Caco-2 (cell line): ENCODE measurements around the gene RPS4Y1. TPM values are rescaled to one million over a fixed set of nuclear protein-coding genes. Genes with fewer than 3 reads are reported as not detected.

ENCODE experiments used
- Bru-seq: library from RNA; stranded (reverse); fragments of 400-500 nt; gene quantifications from one replicate; lab custom pipeline; 2021; lab: Mats Ljungman, UMichigan
- BruChase-seq, 2 experiments: library from RNA; stranded (reverse); fragments of 400-500 nt; gene quantifications; one replicate each; lab custom pipeline; 2021; lab: Mats Ljungman, UMichigan
- BruUV-seq: library from RNA; stranded (reverse); fragments of 400-500 nt; replicated peaks from 2 replicates; lab custom pipeline; 2021; lab: Mats Ljungman, UMichigan
- CTCF ChIA-PET: fragments of 300-600 bp; sonication (Branson Sonifier 250); formaldehyde crosslinking; loops from one replicate; lab custom pipeline; 2022; ENCODE audit warnings: antibody characterized with exemption; lab: Charles Lee
- POLR2A ChIA-PET: fragments of 300-600 bp; sonication (Branson Sonifier 250); formaldehyde crosslinking; loops from one replicate; lab custom pipeline; 2022; ENCODE audit warnings: antibody characterized with exemption; lab: Charles Lee
- DNase-seq, 2 experiments: peaks; one replicate each; pipeline versions ENCODE4 v3.0.0 to v3.0.0-alpha.2; 2020 to 2022
- H3K27me3 ChIP-seq: replicated peaks from 2 replicates; pipeline ENCODE4 v1.6.0; 2011; ENCODE audit warnings: low read length; ENCODE audit not compliant: control insufficient read depth, insufficient read depth
- H3K36me3 ChIP-seq: 2 replicates; pipeline ENCODE4 v1.5.1; 2011; ENCODE audit warnings: low read length; ENCODE audit not compliant: control insufficient read depth, insufficient read depth
- H3K4me1 ChIP-seq: fragments of 250-450 bp; sonication (Bioruptor Pico); 2 replicates; pipeline ENCODE4 v1.5.1; 2020; ENCODE audit warnings: mild to moderate bottlenecking
- H3K4me3 ChIP-seq: 2 replicates; pipeline ENCODE4 v1.5.1; 2011; ENCODE audit warnings: low read depth, mild to moderate bottlenecking, control low read depth, low read length
- H3K9me3 ChIP-seq: fragments of 250-450 bp; sonication (Bioruptor Pico); 2 replicates; pipeline ENCODE4 v1.5.1; 2020; ENCODE audit warnings: mild to moderate bottlenecking, moderate library complexity
- H3K27ac Mint-ChIP-seq: one replicate; pipeline ENCODE4 v1.8.0; 2022; ENCODE audit warnings: mixed read lengths; ENCODE audit not compliant: unreplicated experiment
- H3K27me3 Mint-ChIP-seq: one replicate; pipeline ENCODE4 v1.8.0; 2022; ENCODE audit warnings: mixed read lengths; ENCODE audit not compliant: insufficient read depth, unreplicated experiment
- H3K36me3 Mint-ChIP-seq: one replicate; pipeline ENCODE4 v1.8.0; 2022; ENCODE audit warnings: mild to moderate bottlenecking, mixed read lengths; ENCODE audit not compliant: insufficient read depth, unreplicated experiment
- H3K4me1 Mint-ChIP-seq: one replicate; pipeline ENCODE4 v1.8.0; 2022; ENCODE audit warnings: low read depth, mixed read lengths; ENCODE audit not compliant: unreplicated experiment
- H3K4me3 Mint-ChIP-seq: one replicate; pipeline ENCODE4 v1.8.0; 2022; ENCODE audit warnings: mild to moderate bottlenecking, moderate library complexity, mixed read lengths; ENCODE audit not compliant: unreplicated experiment
- H3K9me3 Mint-ChIP-seq: one replicate; pipeline ENCODE4 v1.8.0; 2022; ENCODE audit warnings: mixed read lengths; ENCODE audit not compliant: unreplicated experiment
- intact Hi-C: fragments of 100-400 bp; cut with micrococcal nuclease; formaldehyde crosslinking; loops from one replicate; pipeline ENCODE4 v1.10.0; 2022; ENCODE audit not compliant: unreplicated experiment
- long read RNA-seq: library from polyadenylated mRNA; stranded (forward); transcript quantifications from one replicate; pipeline ENCODE4 v2.0.0, GENCODE V29; 2022
- total RNA-seq: library from RNA; stranded (reverse); gene quantifications from 2 replicates; pipeline ENCODE4 v1.2.3, GENCODE V29; 2022
- TF ChIP-seq, protein P1 (sequence below), 2 experiments: fragments of 200-600 bp in 1 of 2; IDR thresholded peaks; 1 replicate in 1 of 2; 2 replicates in 1 of 2; pipeline versions ENCODE4 v1.5.1 to v1.8.0; 2011 to 2022; ENCODE audit warnings: antibody characterized with exemption in 1 of 2, control low read depth in 1 of 2, inconsistent platforms in 1 of 2, low read depth in 1 of 2, low read length in 1 of 2, mild to moderate bottlenecking in 1 of 2, moderate library complexity in 1 of 2; ENCODE audit not compliant: insufficient read depth in 1 of 2, severe bottlenecking in 1 of 2, unreplicated experiment in 1 of 2

Gene RPS4Y1
- not detected in 2 replicates for total RNA-seq
- Bru-seq, nascent RNA, result not detected
- not detected for BruChase-seq, experiment 1, labeled RNA remaining after a 2-hour chase
- BruChase-seq, experiment 2, labeled RNA remaining after a 6-hour chase, result not detected
- long read RNA-seq, result 0 reads

- intact Hi-C loops, result no loop called here
- POLR2A ChIA-PET, result no interaction called here
- no peak within 1 kb of the TSS for H3K4me3 ChIP-seq
These were observed at the start of gene RPS4Y1 for GRCh38 chrY:2841471-2841893. TSS of gene RPS4Y1 (plus strand) at chrY:2841602. CDS start at chrY:2841625, 23 bp downstream.

GRCh38 chrY:2796977-2797523 is 44.4 kb upstream of the RPS4Y1 start:
- Mint-ChIP-seq H3K9me3 (no peaks in the 10 kb centered on the region), H3K27ac (no peak overlapping the region), H3K36me3 (no peaks in the 10 kb centered on the region), H3K4me1 (no peaks in the 10 kb centered on the region), H3K4me3 (no peak overlapping the region), H3K27me3 (no peaks in the 10 kb centered on the region)
- BruUV-seq, result no TSS peak
- ChIA-PET CTCF (no interaction called here), POLR2A (no interaction called here)
- Histone ChIP-seq H3K9me3 (no peaks in the 10 kb centered on the region), H3K4me1 (no peaks in the 10 kb centered on the region), H3K36me3 (no peaks in the 10 kb centered on the region), H3K27me3 (no peaks in the 10 kb centered on the region), H3K4me3 (no peak overlapping the region)
- TF ChIP-seq, protein P1, sequence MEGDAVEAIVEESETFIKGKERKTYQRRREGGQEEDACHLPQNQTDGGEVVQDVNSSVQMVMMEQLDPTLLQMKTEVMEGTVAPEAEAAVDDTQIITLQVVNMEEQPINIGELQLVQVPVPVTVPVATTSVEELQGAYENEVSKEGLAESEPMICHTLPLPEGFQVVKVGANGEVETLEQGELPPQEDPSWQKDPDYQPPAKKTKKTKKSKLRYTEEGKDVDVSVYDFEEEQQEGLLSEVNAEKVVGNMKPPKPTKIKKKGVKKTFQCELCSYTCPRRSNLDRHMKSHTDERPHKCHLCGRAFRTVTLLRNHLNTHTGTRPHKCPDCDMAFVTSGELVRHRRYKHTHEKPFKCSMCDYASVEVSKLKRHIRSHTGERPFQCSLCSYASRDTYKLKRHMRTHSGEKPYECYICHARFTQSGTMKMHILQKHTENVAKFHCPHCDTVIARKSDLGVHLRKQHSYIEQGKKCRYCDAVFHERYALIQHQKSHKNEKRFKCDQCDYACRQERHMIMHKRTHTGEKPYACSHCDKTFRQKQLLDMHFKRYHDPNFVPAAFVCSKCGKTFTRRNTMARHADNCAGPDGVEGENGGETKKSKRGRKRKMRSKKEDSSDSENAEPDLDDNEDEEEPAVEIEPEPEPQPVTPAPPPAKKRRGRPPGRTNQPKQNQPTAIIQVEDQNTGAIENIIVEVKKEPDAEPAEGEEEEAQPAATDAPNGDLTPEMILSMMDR (IDR thresholded peaks at IDR 0.05; ENCODE audit: insufficient read depth in 1 of 2, low read depth in 1 of 2, low read length in 1 of 2, severe bottlenecking in 1 of 2, unreplicated experiment in 1 of 2), result no peak
- DNase-seq, result no peak
- intact Hi-C loops, result no loop called here

More at GRCh38 chrY:2841471-2841893, at the start of gene RPS4Y1:
- H3K27me3 ChIP-seq, result no peaks in the 10 kb centered on the region
- BruUV-seq, result no TSS peak
- H3K36me3 ChIP-seq, result no peaks in the 10 kb centered on the region
- H3K4me1 Mint-ChIP-seq, result no peaks in the 10 kb centered on the region
- no peak for DNase-seq
- H3K4me1 ChIP-seq, result no peaks in the 10 kb centered on the region
- H3K27ac Mint-ChIP-seq, result no peak within 1 kb of the TSS
- CTCF ChIA-PET, result no interaction called here
- TF ChIP-seq, protein P1 (IDR thresholded peaks at IDR 0.05; ENCODE audit: insufficient read depth in 1 of 2, low read depth in 1 of 2, low read length in 1 of 2, severe bottlenecking in 1 of 2, unreplicated experiment in 1 of 2), result no peak
- H3K9me3 Mint-ChIP-seq, result no peaks in the 10 kb centered on the region
- H3K4me3 Mint-ChIP-seq, result no peak within 1 kb of the TSS
- no peaks in the 10 kb centered on the region for H3K27me3 Mint-ChIP-seq
- H3K36me3 Mint-ChIP-seq, result no peaks in the 10 kb centered on the region
- no peaks in the 10 kb centered on the region for H3K9me3 ChIP-seq

DNA sequence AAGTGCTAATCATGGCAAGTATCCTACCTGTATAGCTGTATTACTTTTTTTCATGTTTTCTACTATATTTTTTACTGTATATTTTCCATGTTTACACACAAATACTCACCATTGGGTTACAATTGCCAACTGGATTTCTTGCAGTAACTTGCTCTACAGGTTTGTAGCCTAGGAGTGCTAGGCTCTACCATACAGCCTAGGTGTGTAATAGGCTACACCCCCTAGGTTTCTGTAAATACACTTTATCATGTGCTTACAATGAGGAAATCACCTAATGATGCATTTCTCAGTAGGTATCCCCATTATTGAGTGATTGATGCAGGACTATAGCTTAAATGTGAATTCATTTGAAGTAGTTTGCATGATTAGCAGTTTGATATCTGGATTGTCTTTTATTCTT is 43.4 kb upstream of the RPS4Y1 start:
- no peak overlapping the region for H3K4me3 Mint-ChIP-seq
- no peaks in the 10 kb centered on the region for H3K4me1 Mint-ChIP-seq
- POLR2A ChIA-PET, result no interaction called here
- no peaks in the 10 kb centered on the region for H3K4me1 ChIP-seq
- H3K27me3 Mint-ChIP-seq, result no peaks in the 10 kb centered on the region
- H3K9me3 Mint-ChIP-seq, result no peaks in the 10 kb centered on the region
- DNase-seq, result no peak
- no peaks in the 10 kb centered on the region for H3K27me3 ChIP-seq
- H3K36me3 Mint-ChIP-seq, result no peaks in the 10 kb centered on the region
- no peaks in the 10 kb centered on the region for H3K36me3 ChIP-seq
- no TSS peak for BruUV-seq
- H3K4me3 ChIP-seq, result no peak overlapping the region
- CTCF ChIA-PET, result no interaction called here
- intact Hi-C loops, result no loop called here
- no peaks in the 10 kb centered on the region for H3K9me3 ChIP-seq
- TF ChIP-seq, protein P1 (IDR thresholded peaks at IDR 0.05; ENCODE audit: insufficient read depth in 1 of 2, low read depth in 1 of 2, low read length in 1 of 2, severe bottlenecking in 1 of 2, unreplicated experiment in 1 of 2), result no peak
- no peak overlapping the region for H3K27ac Mint-ChIP-seq
